K562 treated with DMSO at 1 percent for 24 hours (cell line): ENCODE results near the gene CDIP1. TPM values are rescaled to one million over a fixed set of nuclear protein-coding genes. Genes with fewer than 3 reads are reported as not detected.

ENCODE experiments used
- total RNA-seq: library from RNA; unstranded; fragments of 300-600 nt; gene quantifications from 2 replicates; pipeline ENCODE4 v1.2.3, GENCODE V29; 2022; ENCODE audit warnings: low read depth; ENCODE audit not compliant: insufficient read depth

Gene CDIP1
- total RNA-seq = 0.29 and 0.36 TPM in 2 replicates

GRCh38 chr16:4538350-4539235, at the start of gene CDIP1:
TSS of gene CDIP1 (minus strand) at chr16:4538773. CDS start at chr16:4514130, 24,643 bp downstream.

GRCh38 chr16:4556112-4556511, 17.5 kb upstream of the CDIP1 start, which contains the start of gene C16orf96:
TSS of gene C16orf96 (plus strand) at chr16:4556340. CDS start at chr16:4556490, 150 bp downstream.

GRCh38 chr16:4475880-4476788, 62.4 kb downstream of the CDIP1 start, which contains the start of gene HMOX2:
TSS of gene HMOX2 (plus strand) at chr16:4476398. CDS start at chr16:4505525, 29,127 bp downstream.

GRCh38 chr16:4474192-4474961, 64.2 kb downstream of the CDIP1 start, which contains the start of gene NMRAL1:
TSS of gene NMRAL1 (minus strand) at chr16:4474625. CDS start at chr16:4474132, 493 bp downstream.

Other genes starting within 250 kb of the CDIP1 start
- 30.7 and 34.3 TPM in 2 replicates for gene GLIS2, start 222.7 kb downstream of the CDIP1 start, total RNA-seq
- 121 and 131 TPM in 2 replicates for gene PAM16, start 187.5 kb downstream of the CDIP1 start, total RNA-seq
- 59.8 and 65.2 TPM in 2 replicates for gene VASN, start 166.9 kb downstream of the CDIP1 start, total RNA-seq
- gene CORO7, start 122.2 kb downstream of the CDIP1 start, total RNA-seq = 95.8 and 108 TPM in 2 replicates
- gene DNAJA3, start 112.9 kb downstream of the CDIP1 start, total RNA-seq = 49.7 and 52.0 TPM in 2 replicates
- 114 and 118 TPM in 2 replicates for gene NMRAL1, start 64.1 kb downstream of the CDIP1 start, total RNA-seq
- 55.1 and 62.5 TPM in 2 replicates for gene HMOX2, start 62.4 kb downstream of the CDIP1 start, total RNA-seq
- not detected in 2 replicates for gene C16orf96, start 17.6 kb upstream of the CDIP1 start, total RNA-seq
- gene UBALD1, start 76.1 kb upstream of the CDIP1 start, total RNA-seq = 51.9 and 58.6 TPM in 2 replicates
- 46.4 and 47.6 TPM in 2 replicates for gene MGRN1, start 86.1 kb upstream of the CDIP1 start, total RNA-seq
- gene NUDT16L1, start 154.8 kb upstream of the CDIP1 start, total RNA-seq = 49.7 and 51.2 TPM in 2 replicates
- gene ANKS3, start 195.5 kb upstream of the CDIP1 start, total RNA-seq = 10.2 and 11.2 TPM in 2 replicates
- 0.56 TPM in 1 of 2 replicates, not detected in the other for gene DNAAF8, start 195.8 kb upstream of the CDIP1 start, total RNA-seq
- gene ZNF500, start 228.4 kb upstream of the CDIP1 start, total RNA-seq = 11.1 and 11.9 TPM in 2 replicates
- not detected in 2 replicates for gene SEPTIN12, start 249.6 kb upstream of the CDIP1 start, total RNA-seq